Bone marrow (tissue), 2 donors: ENCODE results near the gene MARCHF4.

Source experiments
- DNase-seq, 2 donors: peaks; one replicate each; lab custom pipeline; 2025; lab: John Stamatoyannopoulos, UW

MARCHF4 gene

DNA sequence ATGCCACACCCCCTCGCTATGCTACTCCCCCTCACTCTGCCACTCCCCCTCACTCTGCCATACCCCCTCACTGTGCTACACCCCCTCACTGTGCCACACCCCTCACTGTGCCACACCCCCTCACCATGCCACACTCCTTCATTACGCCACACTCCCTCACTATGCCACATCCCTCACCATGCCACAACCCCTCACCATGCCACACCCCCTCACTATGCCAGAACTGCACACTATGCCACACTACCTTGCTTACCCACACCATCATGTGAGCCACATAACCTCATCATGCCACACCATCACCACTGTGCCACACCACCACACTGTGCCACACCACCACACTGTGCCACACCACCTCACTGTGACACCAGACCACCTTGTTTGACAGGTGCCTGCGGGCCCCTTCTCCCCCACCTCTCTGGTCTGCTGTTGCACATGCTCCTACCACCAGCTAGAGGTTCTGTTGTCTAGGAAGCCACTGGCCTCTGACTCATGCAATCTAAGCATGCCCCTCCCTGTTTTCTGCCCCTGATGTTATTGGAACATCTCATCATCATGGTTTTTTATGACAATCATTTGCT lies 22.0 kb downstream of the MARCHF4 start:
- DNase-seq: no peak

GRCh38 chr2:216349366-216349765 lies 22.9 kb downstream of the MARCHF4 start:
- DNase-seq: no peak

DNA sequence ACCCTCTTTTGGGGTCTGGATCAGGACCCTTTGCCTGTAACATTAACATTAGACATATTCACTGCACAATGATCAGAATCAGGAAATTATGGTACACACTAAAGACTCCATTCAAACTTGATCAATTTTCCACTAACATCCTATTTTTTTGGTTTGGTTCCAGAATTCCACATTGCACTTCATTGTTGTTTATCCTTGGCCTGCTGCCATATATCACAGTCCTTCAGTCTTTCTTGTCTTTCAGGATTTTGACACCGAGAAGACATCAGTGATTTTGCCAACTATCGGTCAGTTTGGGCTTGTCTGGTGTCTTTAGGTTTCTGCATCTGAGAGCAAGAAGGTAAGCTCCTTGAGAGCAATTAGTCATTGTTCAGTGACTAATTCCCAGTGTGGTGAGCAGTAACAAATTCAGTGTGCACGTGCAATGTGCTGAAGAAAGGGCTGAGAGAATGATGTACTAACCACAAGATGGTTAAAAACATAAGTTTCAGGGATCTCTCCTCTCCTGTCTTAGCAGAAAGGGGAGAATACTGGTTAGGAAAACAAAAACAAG lies 23.5 kb downstream of the MARCHF4 start:
- DNase-seq: no peak

DNA sequence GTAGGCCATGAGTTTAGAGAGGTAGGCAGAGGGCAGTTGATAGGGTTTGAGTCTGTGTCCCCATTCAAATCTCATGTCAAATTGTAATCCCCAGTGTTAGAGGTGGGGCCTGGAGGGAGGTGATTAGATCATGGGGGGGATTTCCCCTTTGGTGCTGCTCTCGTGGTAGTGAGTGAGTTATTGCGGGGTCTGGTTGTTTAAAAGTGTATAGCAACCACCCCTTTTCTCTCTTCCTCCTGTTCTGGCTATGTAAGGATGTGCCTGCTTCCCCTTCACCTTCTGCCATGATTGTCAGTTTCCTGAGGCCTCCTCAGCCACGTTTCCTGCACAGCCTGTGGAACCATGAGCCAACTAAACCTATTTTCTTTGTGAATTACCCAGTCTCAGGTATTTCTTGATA lies 25.5 kb downstream of the MARCHF4 start:
- peak in 1 of 2 donors; percentile 82 for DNase-seq

DNA sequence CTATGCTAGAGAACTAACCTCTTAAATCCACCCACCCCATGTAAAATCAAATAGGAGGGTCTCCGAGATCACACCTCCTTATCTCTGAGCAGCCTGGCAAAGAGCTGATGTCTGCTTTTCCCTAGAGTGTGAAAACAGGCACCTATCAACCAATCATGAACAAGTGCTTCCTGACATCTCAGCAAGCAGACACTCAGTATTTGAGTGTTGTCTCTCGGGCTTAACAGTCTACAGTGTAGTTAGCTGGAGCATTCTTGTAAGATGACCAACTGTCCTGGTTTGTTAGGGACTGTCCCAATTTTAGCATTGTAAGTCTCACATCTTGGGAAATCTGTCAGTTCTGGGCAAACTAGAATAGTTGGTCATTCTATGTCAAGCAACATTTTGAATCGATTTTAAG lies 26.4 kb downstream of the MARCHF4 start:
- DNase-seq: no peak

DNA sequence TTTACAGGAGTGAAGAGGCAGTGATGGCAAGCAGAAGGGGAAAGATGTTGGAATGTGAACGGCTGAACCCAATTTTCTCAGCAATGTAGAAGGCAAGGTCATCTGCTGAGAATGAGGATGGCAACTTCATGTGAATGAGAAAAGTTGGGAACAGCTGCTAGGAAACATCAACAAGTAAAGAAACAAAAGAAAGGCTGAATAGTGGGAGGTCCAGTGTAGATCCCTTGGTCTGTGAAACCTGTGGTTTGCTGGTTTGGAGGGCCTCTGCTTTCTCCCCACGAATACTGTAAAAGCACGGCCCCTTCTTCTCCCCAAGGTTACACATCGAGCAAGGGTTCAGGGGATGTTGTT lies 27.4 kb downstream of the MARCHF4 start:
- DNase-seq: no peak

- DNase-seq: no peak
Measured at GRCh38 chr2:216344206-216344949, 27.9 kb downstream of the MARCHF4 start.

GRCh38 chr2:216343221-216343980 lies 28.9 kb downstream of the MARCHF4 start:
- no peak for DNase-seq

- no peak for DNase-seq
Measured at GRCh38 chr2:216341121-216341520, 31.2 kb downstream of the MARCHF4 start.

GRCh38 chr2:216340280-216340631 lies 32.0 kb downstream of the MARCHF4 start:
- DNase-seq: no peak

DNA sequence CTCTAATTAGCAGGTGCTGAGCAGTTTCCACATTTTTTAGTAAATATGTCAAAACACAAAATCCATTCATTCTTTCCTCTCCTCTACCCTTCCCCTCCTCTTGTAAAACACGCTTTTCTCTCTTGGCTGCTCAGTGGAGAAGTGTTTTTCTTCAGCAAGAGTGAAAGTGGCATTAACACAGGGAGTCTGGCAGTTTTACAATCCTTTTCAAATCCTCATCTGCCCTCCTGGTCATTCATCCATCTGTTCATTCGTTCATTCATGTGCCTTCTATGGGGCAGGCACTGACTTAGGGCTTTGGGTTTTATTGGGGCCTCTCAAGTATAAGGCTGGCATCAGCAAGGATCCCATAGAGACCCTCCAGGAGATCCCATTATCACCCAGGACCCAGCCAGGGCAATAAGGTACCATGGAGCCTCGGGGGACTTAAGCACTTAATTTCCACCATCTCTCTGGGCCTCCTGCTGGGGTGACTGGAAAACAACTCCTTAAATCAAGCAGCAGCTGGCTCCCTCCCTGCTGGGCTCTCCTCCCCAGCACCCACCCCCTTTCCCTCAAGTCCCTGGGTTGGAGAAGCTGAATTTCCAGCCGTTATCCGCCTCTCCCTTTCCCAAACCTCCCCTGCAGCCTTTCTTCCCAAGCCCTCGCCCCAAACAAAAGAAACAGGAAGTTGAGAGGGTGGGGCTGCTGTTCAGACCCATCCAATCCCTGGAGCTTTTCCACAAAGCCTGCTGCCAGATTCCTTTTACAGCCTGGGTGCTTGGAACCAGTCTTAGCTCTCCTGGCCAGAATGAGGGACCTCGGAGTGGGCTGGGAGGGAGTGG lies 32.6 kb downstream of the MARCHF4 start:
- no peak for DNase-seq

- DNase-seq: no peak
Measured at GRCh38 chr2:216335252-216335651, 37.0 kb downstream of the MARCHF4 start.

DNA sequence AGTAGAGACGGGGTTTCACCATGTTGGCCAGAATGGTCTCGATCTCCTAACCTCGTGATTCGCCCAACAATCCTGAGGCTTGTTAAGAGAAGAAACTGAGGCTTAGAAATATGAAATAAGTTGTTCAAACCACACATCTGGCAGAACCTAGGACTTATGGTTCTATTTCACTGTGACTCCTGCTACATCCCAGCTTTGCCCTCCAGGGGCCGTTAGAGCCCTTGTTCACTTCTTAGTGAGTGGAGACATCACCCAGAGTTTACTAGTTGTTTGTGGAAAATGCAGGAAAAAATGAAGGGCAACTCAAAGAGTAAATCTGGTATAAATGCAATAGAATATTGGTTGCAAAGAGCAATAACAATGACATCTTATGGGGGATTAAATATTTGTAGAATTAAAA lies 43.9 kb downstream of the MARCHF4 start:
- DNase-seq: no peak

DNA sequence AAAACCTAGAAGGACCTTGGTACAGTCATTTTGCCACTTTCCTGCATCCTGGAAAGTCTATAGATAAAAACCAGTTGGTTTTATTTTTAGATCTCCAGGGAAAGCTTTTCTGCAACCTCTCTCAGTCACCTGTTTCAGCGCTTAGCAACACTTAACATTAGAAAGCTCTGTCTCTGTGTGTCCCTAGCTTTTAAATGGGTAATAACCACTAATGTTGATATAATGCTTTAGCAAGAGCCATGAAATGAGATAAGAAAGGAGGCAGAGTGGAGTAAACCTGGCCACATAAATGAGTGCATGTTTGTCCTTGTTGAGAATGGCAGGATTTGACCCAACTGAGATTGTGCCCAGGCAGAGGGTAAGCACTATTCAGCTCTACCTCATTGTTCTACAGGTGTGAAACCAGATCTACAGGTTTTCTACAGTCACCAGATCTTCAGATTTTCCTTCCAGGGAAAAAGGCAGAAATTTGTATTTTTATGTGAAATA lies 44.8 kb downstream of the MARCHF4 start:
- no peak for DNase-seq
